Measurements from ENCODE around the gene RPP25.

DNA sequence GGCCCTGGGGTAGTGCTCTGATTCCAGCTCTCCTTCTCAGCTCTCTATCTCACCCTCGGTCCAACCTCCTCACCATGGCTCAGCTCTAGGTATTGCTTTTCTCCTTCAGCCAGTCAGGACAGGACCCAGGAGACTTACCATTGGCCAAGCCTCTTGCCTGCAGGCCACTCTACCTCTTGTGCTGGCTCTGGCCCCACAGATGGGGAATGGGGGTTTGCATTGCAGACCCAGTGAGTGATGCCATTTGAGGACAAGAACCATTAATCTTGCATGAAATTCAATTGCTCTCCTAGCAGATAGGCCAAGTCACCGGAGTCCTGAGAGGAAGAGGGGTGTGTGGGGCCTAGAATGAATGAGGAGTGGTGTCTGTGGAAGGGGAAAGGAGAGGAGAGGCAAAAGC is 6.1 kb upstream of the RPP25 start:
- TF ChIP-seq, protein P1, sequence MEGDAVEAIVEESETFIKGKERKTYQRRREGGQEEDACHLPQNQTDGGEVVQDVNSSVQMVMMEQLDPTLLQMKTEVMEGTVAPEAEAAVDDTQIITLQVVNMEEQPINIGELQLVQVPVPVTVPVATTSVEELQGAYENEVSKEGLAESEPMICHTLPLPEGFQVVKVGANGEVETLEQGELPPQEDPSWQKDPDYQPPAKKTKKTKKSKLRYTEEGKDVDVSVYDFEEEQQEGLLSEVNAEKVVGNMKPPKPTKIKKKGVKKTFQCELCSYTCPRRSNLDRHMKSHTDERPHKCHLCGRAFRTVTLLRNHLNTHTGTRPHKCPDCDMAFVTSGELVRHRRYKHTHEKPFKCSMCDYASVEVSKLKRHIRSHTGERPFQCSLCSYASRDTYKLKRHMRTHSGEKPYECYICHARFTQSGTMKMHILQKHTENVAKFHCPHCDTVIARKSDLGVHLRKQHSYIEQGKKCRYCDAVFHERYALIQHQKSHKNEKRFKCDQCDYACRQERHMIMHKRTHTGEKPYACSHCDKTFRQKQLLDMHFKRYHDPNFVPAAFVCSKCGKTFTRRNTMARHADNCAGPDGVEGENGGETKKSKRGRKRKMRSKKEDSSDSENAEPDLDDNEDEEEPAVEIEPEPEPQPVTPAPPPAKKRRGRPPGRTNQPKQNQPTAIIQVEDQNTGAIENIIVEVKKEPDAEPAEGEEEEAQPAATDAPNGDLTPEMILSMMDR (IDR thresholded peaks at IDR 0.05), result no peak
- no peak for TF ChIP-seq POLR2A (IDR thresholded peaks at IDR 0.05)

All from body of pancreas (tissue), 4 donors.